Stromal cell of bone marrow (primary cell): ENCODE results near the gene PRSS35.
"Not testable (repeated sequence)": the region's sequence is repeated elsewhere in the genome, so short reads cannot be mapped to it uniquely, and the experiment has no call there.

ENCODE experiments used
- DNase-seq: peaks from one replicate; pipeline ENCODE4 v3.0.0-alpha.2; 2012; ENCODE audit warnings: low read depth

The PRSS35 gene

DNA sequence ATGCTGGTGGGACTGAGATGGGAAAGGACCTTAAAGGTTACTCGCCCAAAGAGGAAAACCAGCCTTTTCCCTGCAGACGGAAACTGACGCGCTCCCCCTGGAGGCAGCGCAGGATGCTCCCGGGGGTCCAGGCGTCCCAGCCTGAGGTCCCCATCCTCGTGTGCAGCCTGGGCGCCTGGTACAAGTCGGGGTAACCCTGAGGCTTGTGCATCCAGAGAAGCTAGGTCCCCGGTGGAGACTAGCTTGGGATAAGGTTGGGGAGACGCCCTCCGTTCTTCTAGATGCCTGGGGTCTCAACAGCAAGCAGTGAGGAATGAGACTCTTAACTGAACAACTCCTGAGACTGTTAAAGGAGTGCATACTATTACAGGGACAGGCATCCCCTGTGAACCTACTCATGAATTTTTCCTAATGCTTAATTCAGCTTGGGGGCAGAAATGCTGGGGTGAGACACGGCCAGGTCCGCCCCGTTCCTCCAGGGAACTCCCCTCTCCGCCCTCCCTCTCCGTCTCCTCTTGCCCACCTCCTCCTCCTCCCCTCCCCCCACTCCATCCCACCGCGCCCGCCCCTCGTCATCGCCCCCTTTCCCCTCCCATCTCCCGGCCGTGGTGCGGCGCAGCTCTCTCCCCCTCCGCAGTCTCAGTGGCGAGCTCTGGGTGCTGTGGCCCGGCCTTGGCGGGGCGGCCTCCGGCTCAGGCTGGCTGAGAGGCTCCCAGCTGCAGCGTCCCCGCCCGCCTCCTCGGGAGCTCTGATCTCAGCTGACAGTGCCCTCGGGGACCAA lies at the start of gene PRSS35:
Gene PRSS35 (plus strand): TSS at position 634 of the 781 bp plus-strand sequence. CDS start 10,908 bp downstream, outside the sequence.
- DNase-seq: no peak

- DNase-seq: no peak
These were observed 48.4 kb upstream of the PRSS35 start for GRCh38 chr6:83463886-83464285.

DNA sequence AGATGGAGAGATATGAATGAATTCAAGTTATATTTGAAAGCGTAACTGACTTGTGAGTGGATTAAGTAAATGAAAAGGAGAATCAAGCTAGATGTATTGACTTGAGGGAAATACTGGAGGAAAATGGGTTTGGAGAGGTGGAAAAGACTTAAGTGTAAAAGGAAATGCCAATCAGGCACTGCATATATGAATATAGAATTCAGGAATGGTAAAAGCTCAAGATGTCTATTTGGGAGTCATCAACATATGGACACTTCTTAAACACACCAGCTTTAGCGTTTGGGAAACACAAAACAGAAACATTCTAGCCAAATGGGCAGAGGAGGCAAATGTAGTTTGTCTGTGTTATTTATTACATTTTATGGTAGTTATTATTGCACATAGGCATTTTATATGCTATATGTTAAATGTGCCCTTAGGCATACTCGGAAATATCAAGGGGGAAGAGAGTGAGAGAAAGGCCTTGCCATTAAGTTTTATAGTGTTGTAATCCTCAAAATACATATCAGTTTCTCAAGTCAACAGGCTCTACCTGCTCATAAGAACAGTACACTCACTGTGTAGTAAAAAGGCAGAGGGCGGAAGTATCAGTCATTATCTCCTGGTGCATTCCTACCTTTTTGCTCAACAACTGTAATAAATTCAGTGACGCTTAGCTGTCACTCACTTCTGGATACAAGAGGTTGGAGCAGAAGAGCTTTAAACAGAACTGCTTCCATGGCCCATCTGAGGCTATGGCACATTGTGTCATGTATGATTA lies 47.8 kb upstream of the PRSS35 start:
- DNase-seq: no peak

DNA sequence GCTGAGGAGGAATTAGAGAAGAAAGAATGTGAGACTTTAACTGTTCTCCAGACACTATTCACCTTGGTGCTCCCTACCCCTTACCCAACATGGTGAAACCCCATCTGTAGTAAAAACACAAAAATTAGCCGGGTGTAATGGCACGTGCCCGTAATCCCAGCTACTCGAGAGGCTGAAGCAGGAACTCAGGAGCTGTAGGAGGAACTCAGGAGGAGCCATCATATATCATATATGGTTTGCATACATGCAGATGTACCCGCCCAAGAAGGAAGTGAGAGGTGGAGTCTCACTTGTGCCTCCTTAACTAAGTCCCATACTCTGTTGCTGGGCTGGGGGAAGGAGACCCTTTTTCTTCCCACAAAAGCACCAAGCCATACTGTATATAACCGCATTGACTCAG lies 46.0 kb upstream of the PRSS35 start:
- no peak for DNase-seq

GRCh38 chr6:83467620-83468036 lies 44.7 kb upstream of the PRSS35 start:
- no peak for DNase-seq

GRCh38 chr6:83470001-83470400 lies 42.3 kb upstream of the PRSS35 start:
- no peak for DNase-seq

- DNase-seq: no peak
These were observed 41.7 kb upstream of the PRSS35 start for GRCh38 chr6:83470587-83470986.

- DNase-seq: no peak
These were observed 39.6 kb upstream of the PRSS35 start for GRCh38 chr6:83472767-83473166.

DNA sequence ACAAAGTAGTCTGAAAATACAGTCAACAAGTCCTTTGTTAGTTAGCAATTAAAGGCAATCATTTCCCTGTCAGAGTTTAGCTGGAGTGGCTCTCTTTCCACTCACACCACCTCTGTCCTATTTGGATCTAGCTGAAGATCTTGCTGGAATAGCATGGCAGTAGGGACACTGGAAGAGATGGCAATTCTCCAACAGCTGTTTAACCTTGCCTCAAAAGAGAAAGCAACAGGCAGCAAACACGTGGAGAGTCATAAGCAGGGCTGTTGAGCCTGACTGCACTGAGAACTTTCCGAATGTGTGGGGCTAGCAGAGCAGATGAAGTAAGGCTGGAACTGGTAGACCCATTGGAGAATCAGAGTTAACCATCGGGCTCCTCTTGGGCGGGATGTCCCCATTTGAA lies 38.0 kb upstream of the PRSS35 start:
- no peak for DNase-seq

GRCh38 chr6:83476971-83477370 lies 35.4 kb upstream of the PRSS35 start:
- DNase-seq: no peak

- DNase-seq: no peak
These were observed 32.9 kb upstream of the PRSS35 start for GRCh38 chr6:83479389-83479788.

GRCh38 chr6:83480470-83480869 lies 31.9 kb upstream of the PRSS35 start:
- DNase-seq: no peak

DNA sequence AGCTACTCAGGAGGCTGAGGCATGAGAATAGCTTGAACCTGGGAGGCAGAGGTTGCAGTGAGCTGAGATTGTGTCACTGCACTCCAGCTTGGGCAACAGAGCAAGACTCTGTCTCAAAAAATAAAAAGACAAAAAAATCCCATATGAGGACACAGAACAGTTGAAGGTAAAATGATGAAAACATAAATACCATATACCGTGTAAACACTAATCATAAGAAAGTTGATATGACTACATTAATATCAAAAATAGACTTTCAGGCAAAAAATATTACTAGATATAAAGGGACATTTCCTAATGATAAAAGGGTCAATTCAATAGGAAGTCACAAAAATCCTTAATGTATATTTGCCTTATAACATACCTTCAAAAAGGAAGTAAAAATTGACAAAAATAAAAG lies 30.4 kb upstream of the PRSS35 start:
- DNase-seq: not testable (repeated sequence)

DNA sequence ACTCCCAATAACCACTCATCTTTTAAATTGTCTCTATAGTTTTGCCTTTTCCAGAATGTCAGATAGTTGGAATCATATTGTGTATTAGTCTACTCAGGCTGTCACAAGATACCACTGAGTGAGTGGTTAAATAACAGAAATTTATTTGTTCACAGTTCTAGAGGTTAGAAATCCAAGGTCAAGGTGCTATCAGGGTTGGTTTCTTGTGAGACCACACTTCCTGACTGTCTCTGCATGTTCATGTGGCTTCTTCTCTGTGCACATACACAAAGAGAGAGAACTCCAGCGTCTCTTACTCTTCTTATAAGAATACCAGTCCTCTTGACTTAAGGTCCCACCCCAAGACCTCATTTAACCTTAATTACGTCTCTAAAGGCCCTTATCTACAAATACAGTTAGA lies 23.9 kb upstream of the PRSS35 start:
- no peak for DNase-seq

DNA sequence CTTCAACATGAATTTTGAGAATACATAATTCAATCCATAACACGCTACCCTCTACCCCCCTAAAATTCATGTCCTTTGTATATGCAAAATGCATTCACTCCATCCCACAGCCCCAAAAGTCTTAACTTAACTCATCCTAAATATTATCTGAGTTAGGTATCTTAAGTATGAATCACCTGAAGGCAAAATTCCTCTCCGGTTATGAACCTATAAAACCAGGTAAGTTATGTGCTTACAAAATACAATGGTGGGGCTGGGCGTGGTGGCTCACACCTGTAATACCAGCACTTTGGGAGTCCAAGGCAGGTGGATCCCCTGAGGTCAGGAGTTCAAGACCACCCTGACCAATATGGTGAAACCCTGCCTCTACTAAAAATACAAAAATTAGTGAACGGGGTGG lies 23.5 kb upstream of the PRSS35 start:
- DNase-seq: no peak

DNA sequence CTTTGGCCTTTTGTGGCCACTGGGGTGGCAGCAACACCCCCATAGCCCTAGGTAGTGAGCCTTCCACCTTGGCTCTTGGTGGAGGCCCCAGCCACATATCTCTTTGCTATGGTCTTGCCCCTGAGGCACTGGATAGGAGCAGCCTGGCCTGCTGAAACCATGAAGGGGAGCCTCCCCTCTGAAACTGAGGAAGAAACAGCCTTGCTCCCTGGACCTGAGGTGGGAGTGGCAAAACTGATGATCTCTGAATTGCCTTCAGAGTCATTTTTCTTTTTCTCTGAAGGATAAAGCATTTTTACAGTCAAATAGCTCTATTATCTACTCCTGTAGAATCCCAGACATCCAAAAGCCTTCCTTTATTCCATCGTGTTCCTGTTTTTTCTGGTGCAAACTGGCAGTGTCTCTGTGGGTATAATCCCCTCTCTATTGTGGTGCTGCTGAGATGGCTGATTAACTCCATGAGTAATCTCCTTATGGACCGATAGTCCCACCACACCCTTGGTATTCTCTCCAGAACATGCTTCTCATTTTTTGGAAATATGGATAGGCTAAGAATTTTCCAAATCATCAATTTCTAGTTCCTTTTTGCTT lies 22.0 kb upstream of the PRSS35 start:
- DNase-seq: no peak

DNA sequence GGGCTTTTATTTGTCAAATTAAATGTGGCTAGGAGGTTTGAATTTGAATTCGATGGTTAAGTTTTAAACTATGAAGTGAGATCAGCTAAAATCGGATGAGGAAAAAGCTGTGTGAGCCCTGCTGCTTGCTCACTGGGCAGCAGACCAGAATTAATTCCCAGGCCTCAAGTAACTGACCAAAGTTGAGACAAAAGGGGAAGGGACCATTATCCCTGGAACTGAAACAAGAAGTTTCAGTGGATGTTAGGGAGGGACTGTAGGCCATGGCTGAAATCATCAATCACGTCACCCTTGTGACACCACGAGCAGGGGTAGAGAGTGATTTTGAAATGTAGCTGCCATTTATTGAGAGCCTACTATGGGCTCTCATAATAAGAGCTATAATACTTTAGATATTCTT lies 7.0 kb upstream of the PRSS35 start:
- DNase-seq: no peak

DNA sequence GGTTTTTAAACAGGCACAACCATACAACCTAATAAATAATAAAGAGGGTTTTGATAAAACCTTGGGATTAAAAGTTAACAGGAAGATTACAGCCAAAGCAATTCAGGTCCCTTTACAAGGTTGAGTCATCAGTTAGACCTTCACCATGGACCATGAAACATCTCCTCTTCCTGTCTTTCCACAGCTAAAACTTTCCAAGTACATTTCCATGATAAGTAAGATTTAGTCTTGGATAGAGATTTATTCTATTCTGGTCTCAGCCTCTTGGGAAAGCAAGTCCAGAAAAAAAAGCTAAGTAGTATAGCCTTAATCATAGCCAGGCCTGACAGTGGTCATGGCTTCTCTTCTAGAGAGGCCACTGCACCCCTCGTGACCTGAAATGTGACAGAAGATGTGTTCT lies 2.9 kb upstream of the PRSS35 start:
- no peak for DNase-seq

DNA sequence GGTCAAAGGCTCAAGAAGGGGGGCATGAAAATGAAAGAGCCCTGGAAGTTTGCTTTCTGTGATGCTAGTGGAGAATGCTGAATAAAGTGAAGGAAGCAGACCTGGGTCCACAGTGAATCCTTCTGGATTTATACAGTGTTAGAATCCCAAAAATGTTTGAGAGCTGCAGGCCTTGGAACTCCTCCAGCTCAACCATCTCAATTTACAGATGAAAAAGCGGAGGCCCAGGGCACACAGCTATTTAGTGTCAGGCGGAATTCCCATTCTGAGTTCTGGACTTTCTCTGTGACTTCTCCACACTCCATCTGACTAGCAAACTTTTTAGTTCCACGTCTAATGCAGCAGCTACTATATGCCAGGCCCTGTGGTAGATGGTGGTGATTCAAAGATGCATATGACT lies 1.5 kb upstream of the PRSS35 start:
- DNase-seq: no peak

DNA sequence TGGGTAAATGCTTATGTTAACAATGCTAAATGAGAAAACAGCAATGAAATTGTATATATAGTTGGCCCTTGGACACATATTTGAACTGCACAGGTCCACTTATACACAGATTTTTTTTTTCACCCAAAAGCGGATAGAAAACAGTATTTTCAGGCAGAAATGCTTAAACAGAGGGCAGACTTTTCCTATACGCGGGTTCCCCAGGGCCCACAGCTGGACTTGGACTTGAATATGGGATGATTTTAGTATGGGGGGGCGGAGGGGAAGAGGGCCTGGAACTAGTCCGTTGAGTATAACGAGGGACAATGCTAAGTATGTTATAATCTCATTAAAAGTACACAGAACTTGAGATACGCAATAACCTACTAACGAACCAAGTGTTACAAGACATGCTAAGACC lies 1.1 kb upstream of the PRSS35 start:
- no peak for DNase-seq

DNA sequence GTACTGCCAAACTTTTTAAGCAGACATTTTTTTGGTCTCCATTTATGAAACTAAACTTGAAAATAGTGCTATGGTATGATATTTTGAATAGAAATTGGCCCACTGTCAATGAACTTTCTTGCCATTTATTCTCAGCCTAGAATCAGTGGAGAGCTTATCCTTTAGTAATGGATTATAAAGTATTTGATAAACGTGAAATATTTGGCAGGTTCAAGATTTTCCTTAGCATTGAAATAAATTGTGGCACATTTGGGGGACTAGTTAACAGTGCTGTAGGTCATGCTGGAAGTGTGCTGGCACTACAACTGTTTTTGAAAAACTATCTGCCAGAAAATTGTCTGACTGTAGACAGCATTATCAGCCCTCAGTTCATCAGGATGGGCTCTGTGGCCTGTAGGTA lies 2.1 kb downstream of the PRSS35 start:
- no peak for DNase-seq

DNA sequence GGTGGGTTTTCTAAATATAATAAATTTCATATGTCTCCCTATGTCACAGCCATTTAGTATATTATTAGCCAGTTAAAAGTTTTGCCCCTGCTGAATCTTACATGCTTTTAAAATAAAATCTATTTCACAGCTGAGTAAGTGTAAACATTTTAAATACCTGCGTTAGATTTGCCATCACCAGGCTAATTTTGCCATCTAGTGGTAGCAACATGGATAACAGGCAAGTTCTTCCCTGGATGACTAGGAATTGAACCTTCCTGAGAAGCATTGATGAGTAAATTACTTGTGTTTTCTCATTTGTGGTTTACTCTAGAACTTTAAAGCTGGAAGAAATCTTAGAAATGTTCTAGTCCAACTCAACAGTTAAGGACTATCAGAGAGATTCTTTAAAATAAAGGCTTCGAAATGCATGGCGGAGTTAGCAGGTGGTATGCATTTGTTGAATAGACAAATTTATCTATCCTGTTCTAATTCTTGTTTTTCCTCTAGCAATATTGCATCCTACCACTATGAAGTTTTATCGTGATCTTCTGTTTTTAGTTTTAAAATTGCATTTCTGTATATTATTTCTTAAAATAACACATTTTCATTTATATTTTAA lies 2.6 kb downstream of the PRSS35 start:
- no peak for DNase-seq

GRCh38 chr6:83517500-83517899 lies 5.2 kb downstream of the PRSS35 start:
- DNase-seq: no peak
